A549 (cell line): ENCODE results near the gene PARD3B.

ENCODE experiments used
- BCL3 ChIP-seq: fragments of >200 bp; sonication (Bioruptor Twin); formaldehyde crosslinking; IDR thresholded peaks from 3 replicates; pipeline ENCODE4 v1.6.1; 2016
- CTCF ChIP-seq: fragments of >200 bp; sonication (Bioruptor Twin); formaldehyde crosslinking; IDR thresholded peaks from 3 replicates; pipeline ENCODE4 v1.5.1; 2016
- HMGXB4 ChIP-seq: fragments of 250-450 bp; sonication (Bioruptor Pico); IDR thresholded peaks from 2 replicates; pipeline ENCODE4 v1.5.0; 2021; ENCODE audit warnings: mild to moderate bottlenecking, moderate library complexity, borderline replicate concordance
- PBX3 ChIP-seq: IDR thresholded peaks from 2 replicates; pipeline ENCODE4 v1.6.1; 2012
- POLR2A ChIP-seq: IDR thresholded peaks from 2 replicates; pipeline ENCODE4 v1.6.1; 2012; ENCODE audit warnings: mild to moderate bottlenecking, low read length
- RFX5 ChIP-seq: fragments of 450-650 bp; IDR thresholded peaks from 2 replicates; pipeline ENCODE4 v1.7.1; 2014; ENCODE audit warnings: antibody characterized with exemption, mild to moderate bottlenecking, moderate library complexity
- TP53 ChIP-seq: fragments of 250-450 bp; sonication (Bioruptor Pico); IDR thresholded peaks from 2 replicates; pipeline ENCODE4 v1.5.0; 2021; ENCODE audit warnings: mild to moderate bottlenecking, moderate library complexity

GRCh38 chr2:205613970-205614559 is 1068.8 kb downstream of the PARD3B start:
- TF ChIP-seq CTCF, result no peak
- no peak for TF ChIP-seq RFX5
- TF ChIP-seq POLR2A, result no peak
- TF ChIP-seq BCL3, result no peak
- TF ChIP-seq PBX3, result no peak
- no peak for TF ChIP-seq HMGXB4 (CRISPR knock-in tag)
- TF ChIP-seq TP53 (CRISPR knock-in tag), result no peak
